Pancreas (tissue), 10 donors: Measurements from ENCODE around the gene MED28. TPM values are rescaled to one million over a fixed set of nuclear protein-coding genes. Genes with fewer than 3 reads are reported as not detected.

Experiments
- ATAC-seq, 4 donors: fragments of 200-7000 bp; cut with Tn5 transposase; one replicate each; pipeline versions ENCODE4 v1.8.0 to v1.9.1; 2020; ENCODE audit warnings: mild to moderate bottlenecking in 4 of 4, moderate library complexity in 4 of 4
- DNase-seq, 6 donors: peaks; one replicate each; pipeline ENCODE4 v3.0.0-alpha.2; 2020
- FAIRE-seq: peaks from 2 replicates; lab custom pipeline; 2012; peaks lifted over from hg19 to GRCh38; lab: Jason Lieb, UNC
- H3K27ac ChIP-seq, 4 donors: fragments of 200-600 bp; sonication (generic); 1 replicate in 3 of 4; 2 replicates in 1 of 4; pipeline versions ENCODE4 v1.5.0 to v1.8.0; 2020
- H3K27me3 ChIP-seq, 4 donors: fragments of 200-600 bp; one replicate each; pipeline ENCODE4 v1.8.0; 2021
- H3K36me3 ChIP-seq, 3 donors: fragments of 200-600 bp; sonication (generic) in 1 of 3; one replicate each; pipeline versions ENCODE4 v1.5.0 to v1.8.0; 2020 to 2021
- H3K4me1 ChIP-seq, 3 donors: fragments of 200-600 bp; one replicate each; pipeline ENCODE4 v1.8.0; 2021
- H3K4me3 ChIP-seq, 4 donors: fragments of 200-600 bp; sonication (generic) in 2 of 4; one replicate each; pipeline versions ENCODE4 v1.5.0 to v1.8.0; 2020 to 2021
- H3K9me3 ChIP-seq, 4 donors: fragments of 200-600 bp; one replicate each; pipeline ENCODE4 v1.8.0; 2021
- CTCF ChIP-seq, 4 donors: fragments of 200-600 bp; sonication (generic) in 3 of 4; IDR thresholded peaks; one replicate each; pipeline versions ENCODE4 v1.5.0 to v1.8.0; 2021; ENCODE audit warnings: antibody characterized with exemption in 4 of 4
- WGBS, 2 donors: extraction: QIAGEN DNeasy Blood & Tissue Kit; methylation state at CpG; one replicate each; pipeline ENCODE4 v1.1.7; 2013; 5-methylcytosine and 5-hydroxymethylcytosine counted together
- intact Hi-C, 3 donors: fragments of 100-400 bp; cut with DNase I; formaldehyde crosslinking; loops; one replicate each; pipeline versions ENCODE4 v1.11.1 to v1.14.2; 2022
- polyA plus RNA-seq, 2 donors: library from polyadenylated mRNA; stranded (reverse); fragments of 200-250 nt; gene quantifications; one replicate each; pipeline ENCODE4 v1.2.3, GENCODE V29; 2013
- total RNA-seq, 6 donors: library from RNA; stranded (reverse); fragmentation: NEBNext Ultra II Directional in 4 of 6; extraction: Animal tissue kit (Norgen Biotek cat#: 25700) in 4 of 6; gene quantifications; one replicate each; pipeline versions ENCODE4 v1.2.1 to v1.2.4, GENCODE V29; 2021 to 2023
- donor health status: healthy with polysubstance abuse.
- donor health status: DM: no; HTN: no; CAD: no; lungs with moderate emphysema.
- donor health status: DM: no; HTN: no; CAD: no.
- donor health status: control.
- donor health status: control.
- donor health status: Bipolar disorder and iron deficiency.
- donor health status: DM: yes; HTN: yes; CAD: no.
- donor health status: DM: no; HTN: no; CAD: no.
- donor health status: DM: no; HTN: no; CAD: no.
- donor health status: DM: yes; HTN: yes; CAD: no.

The MED28 gene
- total and polyA plus RNA-seq, 8 donors, result 5.1 to 28.5 (median 12.4) TPM

GRCh38 chr4:17636696-17637622 is 22.5 kb downstream of the MED28 start:
- DNase-seq (peak; percentile 40 to 91 (median 75)), ATAC-seq (peak; percentile 76 to 95 (median 91)), FAIRE-seq (no peak)
- H3K4me3 ChIP-seq, result no peak overlapping the region
- no peak overlapping the region for H3K27ac ChIP-seq
- peak; percentile 73 to 88 (median 82) for TF ChIP-seq CTCF (IDR thresholded peaks at IDR 0.05)
- intact Hi-C loops, result loop anchor here in 1 of 3 donors (5.0 kb wide), 1 partner anchor 90 kb away; no protein-coding TSS in a partner anchor
- no peaks in the 10 kb centered on the region for H3K9me3 ChIP-seq
- H3K4me1 ChIP-seq, result no peaks in the 10 kb centered on the region
- H3K36me3 ChIP-seq, result peaks cover 0 to 12% (median 3%) of the 10 kb centered on the region in 3 donors
- no peaks in the 10 kb centered on the region for H3K27me3 ChIP-seq
- 51 to 57% methylated on average over 32 of the region's 32 CpGs for WGBS, 2 donors

GRCh38 chr4:17639136-17639535 is 24.7 kb downstream of the MED28 start:
- no peak for FAIRE-seq
- H3K27ac ChIP-seq, result no peak overlapping the region
- no peak for TF ChIP-seq CTCF (IDR thresholded peaks at IDR 0.05)

GRCh38 chr4:17642398-17642783 is 27.9 kb downstream of the MED28 start:
- Histone ChIP-seq H3K36me3 (no peaks in the 10 kb centered on the region), H3K4me1 (no peaks in the 10 kb centered on the region), H3K4me3 (no peak overlapping the region), H3K27ac (no peak overlapping the region), H3K27me3 (no peaks in the 10 kb centered on the region), H3K9me3 (no peaks in the 10 kb centered on the region)
- no peak for TF ChIP-seq CTCF (IDR thresholded peaks at IDR 0.05)
- 83 to 93% methylated on average over 1 of the region's 1 CpG for WGBS, 2 donors
- FAIRE-seq (no peak), DNase-seq (no peak), ATAC-seq (no peak)
- intact Hi-C loops, result loop anchor here in 1 of 3 donors (5.0 kb wide), 1 partner anchor 95 kb away; no protein-coding TSS in a partner anchor

More at GRCh38 chr4:17639136-17639535, 24.7 kb downstream of the MED28 start:
- no peak overlapping the region for H3K4me3 ChIP-seq
- H3K27me3 ChIP-seq, result no peaks in the 10 kb centered on the region
- no peaks in the 10 kb centered on the region for H3K9me3 ChIP-seq
- DNase-seq (no peak), ATAC-seq (no peak)
- WGBS, 2 donors, result 74 to 83% methylated on average over 7 of the region's 7 CpGs
- H3K4me1 ChIP-seq, result no peaks in the 10 kb centered on the region
- H3K36me3 ChIP-seq, result no peaks in the 10 kb centered on the region
- intact Hi-C loops, result loop anchor here in 1 of 3 donors (5.0 kb wide), 1 partner anchor 92 kb away; no protein-coding TSS in a partner anchor

- WGBS, 2 donors, result 56 to 65% methylated on average over 3 of the region's 3 CpGs
- H3K9me3 ChIP-seq, result no peaks in the 10 kb centered on the region
- no peak for DNase-seq
- no peak for TF ChIP-seq CTCF (IDR thresholded peaks at IDR 0.05)
- intact Hi-C loops, result no loop called here
- no peaks in the 10 kb centered on the region for H3K4me1 ChIP-seq
- no peaks in the 10 kb centered on the region for H3K36me3 ChIP-seq
- no peak overlapping the region for H3K4me3 ChIP-seq
- no peak overlapping the region for H3K27ac ChIP-seq
- ATAC-seq, result no peak
- no peak for FAIRE-seq
- H3K27me3 ChIP-seq, result no peaks in the 10 kb centered on the region
Observed at GRCh38 chr4:17646693-17647092, 32.3 kb downstream of the MED28 start.
